GM12801 (cell line): Measurements from ENCODE around the gene HIP1R.

Experiments
- CTCF ChIP-seq: IDR thresholded peaks from one replicate; pipeline ENCODE4 v1.5.1; 2011; ENCODE audit warnings: control low read depth; ENCODE audit not compliant: insufficient read length; ENCODE audit errors: extremely low read depth

Gene HIP1R

DNA sequence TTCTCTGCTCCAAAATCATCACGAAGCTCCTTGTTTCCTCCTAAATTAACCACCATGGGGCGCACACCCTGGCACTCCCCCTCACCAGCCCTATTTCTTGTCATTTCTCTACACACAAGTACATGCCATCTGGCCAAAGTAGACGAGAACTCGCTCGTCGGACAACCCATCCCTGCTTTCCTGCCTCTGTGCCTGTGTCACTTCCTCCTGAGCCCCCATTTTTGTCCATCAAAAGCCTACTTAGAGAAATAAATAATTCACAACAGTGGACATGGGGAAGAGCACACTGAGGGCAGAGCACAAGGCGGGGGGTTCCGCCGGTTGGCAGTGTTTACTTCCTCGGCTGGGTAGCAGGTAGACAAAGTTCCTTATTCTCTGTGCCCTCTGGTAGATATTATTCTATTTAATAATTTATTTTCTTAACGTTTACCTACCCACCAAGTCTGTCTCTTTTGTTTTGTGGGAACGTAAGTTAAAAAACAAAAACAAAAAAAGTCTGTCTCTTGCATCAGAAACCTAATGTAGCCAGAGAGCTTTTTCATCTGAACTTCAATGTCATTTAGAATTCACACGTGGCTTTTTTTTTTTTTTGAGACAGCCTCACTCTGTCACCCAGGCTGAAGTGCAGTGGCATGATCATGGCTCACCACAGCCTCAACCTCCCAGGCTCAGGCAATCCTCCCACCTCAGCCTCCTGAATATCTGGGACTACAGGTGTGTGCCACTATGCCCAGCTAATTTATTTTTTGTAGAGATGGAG is 54.7 kb downstream of the HIP1R start:
- TF ChIP-seq CTCF = no peak

GRCh38 chr12:122891661-122892525 is 56.6 kb downstream of the HIP1R start:
- no peak for TF ChIP-seq CTCF

DNA sequence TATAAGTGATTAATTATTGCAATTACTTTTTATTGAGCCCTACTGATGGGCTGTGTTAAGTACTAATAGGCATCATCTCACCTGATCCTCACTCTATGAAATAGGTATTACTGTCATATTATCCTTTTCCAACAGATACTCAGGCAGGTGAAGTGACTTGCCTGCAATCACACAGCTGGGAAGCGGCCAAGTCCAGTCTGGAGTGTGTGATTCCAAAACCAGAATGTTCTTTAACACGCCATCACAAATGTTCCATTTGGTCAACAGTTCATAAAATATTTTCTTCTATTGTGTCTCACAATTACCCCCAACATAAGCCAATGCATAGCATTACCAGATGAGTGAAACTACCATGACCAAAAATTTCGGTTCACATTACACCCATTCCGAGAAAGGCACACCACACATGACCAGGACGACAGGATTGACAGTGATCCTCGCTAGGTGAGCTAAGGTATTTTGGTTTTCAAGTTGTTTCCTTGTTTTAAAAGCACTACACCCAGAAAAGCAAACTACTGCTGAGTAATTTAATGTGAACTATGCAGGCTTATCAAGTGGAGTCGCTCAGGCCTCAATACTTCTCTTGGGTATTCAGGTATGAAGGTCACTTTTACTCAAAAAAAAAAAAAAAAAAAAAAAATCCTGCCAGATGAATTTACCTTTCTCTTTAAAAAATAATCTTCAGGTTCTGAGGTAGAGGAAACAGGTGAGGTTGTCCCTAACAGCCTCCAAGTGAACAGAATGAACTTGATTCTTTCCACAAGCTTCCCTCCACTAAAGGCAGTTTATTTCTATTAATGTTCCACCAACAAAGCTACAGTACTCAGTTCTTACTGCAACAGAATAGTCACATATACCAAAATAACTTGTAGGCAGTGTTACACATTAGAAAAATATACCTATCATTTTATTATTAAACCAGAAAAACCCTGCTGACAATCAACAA is 58.2 kb downstream of the HIP1R start:
- no peak for TF ChIP-seq CTCF

DNA sequence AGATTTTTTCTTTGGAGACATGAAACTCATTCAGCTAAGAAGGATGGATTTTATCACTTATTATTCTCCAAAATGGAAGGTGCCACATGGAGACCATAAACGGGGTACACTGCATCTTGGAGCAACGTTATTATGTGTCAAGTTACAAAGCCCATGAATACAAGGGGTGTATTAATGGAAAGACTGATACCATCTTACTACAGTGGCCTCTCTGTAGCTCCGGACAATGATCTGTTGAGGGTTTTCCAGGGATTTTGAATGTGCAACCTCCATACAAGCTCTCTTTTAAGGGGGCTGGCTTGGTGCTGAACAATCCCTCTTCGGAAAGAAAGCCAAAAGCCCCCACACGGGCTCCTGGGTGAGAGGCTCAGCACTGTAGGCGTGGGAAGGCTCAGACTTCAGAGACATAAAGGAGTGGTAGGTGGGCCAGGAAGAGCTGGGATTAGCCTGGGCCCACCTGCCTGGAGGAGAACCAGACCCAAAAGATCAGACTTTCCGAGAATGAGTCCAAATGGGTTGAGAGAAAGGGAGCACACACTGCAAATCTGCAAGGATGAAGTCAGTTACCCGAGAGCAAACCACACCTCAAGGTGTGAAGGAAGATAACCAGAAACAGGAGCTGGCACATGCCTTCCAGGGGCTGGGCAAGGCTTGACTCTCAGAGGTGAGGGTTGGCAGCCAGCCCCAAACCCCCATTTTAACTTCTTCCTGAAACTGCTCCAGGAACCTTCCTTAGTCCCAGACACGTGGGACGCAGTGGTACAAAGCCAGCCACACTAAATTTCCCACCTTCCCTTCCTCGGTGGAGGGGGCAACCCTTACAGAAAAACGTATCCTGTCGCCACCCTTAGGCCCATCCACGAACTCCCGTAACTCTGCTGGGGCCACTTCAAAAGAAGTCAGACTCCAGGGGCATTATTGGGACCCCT is 59.2 kb downstream of the HIP1R start:
- TF ChIP-seq CTCF = no peak

DNA sequence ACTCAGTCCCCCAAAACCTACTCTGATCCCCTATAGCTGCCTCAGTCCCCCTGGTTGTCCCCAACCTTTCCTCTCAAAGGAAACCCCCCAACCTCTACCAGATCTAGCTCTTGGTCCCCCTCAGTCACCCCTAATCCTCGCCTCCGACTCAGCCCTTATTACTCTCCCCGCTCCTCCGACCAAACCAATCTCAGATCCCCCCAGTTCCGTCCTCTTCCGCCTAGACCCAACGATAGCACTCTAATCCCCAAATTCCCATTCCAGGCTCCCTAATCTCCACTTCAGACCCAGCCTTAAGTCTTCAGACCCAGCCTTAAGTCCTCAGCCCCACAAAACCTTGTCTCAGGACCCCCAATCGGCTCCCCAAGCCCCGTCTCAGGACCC is 60.1 kb downstream of the HIP1R start:
- TF ChIP-seq CTCF = no peak

DNA sequence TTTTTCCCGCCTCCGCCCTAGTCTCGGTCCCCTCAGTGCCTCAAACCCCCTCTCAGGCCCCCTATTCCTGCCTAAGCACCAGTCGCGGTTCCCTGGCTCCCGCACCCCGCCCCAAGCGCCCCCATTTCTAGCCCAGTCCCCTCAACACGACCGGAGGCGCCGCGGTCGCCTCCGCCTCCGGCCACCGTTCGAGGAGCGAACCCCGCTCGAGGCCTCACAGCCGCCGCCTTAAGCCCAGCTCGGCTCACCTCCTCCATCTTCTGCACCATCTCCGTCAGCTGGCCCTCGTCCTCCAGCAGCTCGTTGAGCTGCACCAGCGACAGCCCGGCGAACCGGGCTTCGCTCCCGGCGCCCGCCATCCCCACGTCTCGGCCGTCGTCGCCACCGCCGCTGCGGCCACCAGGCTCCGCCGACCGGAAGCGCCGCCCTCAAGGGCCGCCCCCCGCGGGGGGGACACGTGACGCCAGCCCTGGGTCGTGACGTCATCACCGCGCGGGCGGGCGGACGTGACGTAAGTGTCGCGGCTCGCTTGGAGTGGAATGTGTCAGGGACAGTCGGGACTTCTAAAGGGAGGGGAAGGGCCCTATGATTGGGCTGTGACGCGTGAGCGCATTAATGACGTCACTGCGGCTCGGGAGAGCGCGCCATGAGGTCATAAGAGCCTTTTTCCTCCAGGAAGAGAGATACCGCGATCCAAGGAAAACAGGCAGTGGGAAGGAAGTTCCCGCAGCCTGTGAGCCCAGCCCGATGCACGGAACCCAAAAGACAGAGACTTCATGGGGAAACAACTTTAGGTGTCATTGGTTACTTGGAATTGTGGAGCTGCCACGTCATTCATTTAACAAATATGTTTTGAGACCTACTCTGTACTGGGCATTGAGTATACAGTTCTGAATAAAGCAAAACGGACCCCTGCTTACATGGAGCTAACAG is 60.7 kb downstream of the HIP1R start, which contains the start of gene VPS37B:
VPS37B (minus strand) TSS at position 421 of the 933 bp plus-strand sequence; CDS start at position 359, 62 bp downstream.
- TF ChIP-seq CTCF = no peak
